Keratinocyte (primary cell): ENCODE results near the gene SUSD6.

Experiments
- CTCF ChIP-seq, 3 experiments: IDR thresholded peaks in 1 of 3; conservative IDR thresholded peaks in 1 of 3; optimal IDR thresholded peaks in 1 of 3; 2 replicates in 2 of 3; 3 replicates in 1 of 3; pipeline versions ENCODE3 to v1.5.1; 2011; ENCODE audit warnings: low read length in 3 of 3, mild to moderate bottlenecking in 3 of 3, moderate library complexity in 2 of 3, control low read depth in 1 of 3, inconsistent platforms in 1 of 3; ENCODE audit not compliant: insufficient read depth in 2 of 3; ENCODE audit errors: extremely low read depth in 1 of 3
- EZH2 ChIP-seq: IDR thresholded peaks from one replicate; pipeline ENCODE4 v1.6.1; 2012; ENCODE audit warnings: inconsistent platforms, mild to moderate bottlenecking, low read length, moderate library complexity

DNA sequence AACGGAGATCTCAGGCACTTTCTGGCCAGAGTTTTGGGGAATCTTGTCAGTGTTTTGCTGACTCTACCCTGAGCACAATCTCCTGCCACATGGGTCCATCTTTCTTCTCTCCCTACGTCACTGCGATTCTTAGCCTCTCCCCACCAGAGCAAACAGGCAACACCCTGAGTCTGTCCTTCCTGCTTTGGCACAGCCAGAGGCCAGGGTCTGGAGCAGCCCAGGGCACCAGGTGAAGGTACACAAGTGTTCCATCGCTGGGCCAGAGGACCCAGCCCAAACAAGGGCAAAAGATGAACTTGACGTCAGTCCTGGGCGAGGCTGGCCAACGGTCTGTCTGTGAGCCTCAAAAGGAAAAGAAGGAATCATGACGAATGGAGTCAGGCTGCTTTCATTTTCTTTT lies 24.0 kb upstream of the SUSD6 start:
- TF ChIP-seq CTCF (optimal IDR thresholded peaks at IDR 0.05 in 1 of 3, IDR thresholded peaks at IDR 0.05 in 1 of 3, conservative IDR thresholded peaks at IDR 0.05 in 1 of 3; ENCODE audit: extremely low read depth in 1 of 3, insufficient read depth in 2 of 3, low read length in 3 of 3) (no peak), EZH2 (no peak)
